ENCODE data around the gene ATG9A. TPM values are rescaled to one million over a fixed set of nuclear protein-coding genes. Genes with fewer than 3 reads are reported as not detected.

Gene ATG9A
- total RNA-seq, 2 donors from 2014 or later: 45.4 to 45.7 TPM

DNA sequence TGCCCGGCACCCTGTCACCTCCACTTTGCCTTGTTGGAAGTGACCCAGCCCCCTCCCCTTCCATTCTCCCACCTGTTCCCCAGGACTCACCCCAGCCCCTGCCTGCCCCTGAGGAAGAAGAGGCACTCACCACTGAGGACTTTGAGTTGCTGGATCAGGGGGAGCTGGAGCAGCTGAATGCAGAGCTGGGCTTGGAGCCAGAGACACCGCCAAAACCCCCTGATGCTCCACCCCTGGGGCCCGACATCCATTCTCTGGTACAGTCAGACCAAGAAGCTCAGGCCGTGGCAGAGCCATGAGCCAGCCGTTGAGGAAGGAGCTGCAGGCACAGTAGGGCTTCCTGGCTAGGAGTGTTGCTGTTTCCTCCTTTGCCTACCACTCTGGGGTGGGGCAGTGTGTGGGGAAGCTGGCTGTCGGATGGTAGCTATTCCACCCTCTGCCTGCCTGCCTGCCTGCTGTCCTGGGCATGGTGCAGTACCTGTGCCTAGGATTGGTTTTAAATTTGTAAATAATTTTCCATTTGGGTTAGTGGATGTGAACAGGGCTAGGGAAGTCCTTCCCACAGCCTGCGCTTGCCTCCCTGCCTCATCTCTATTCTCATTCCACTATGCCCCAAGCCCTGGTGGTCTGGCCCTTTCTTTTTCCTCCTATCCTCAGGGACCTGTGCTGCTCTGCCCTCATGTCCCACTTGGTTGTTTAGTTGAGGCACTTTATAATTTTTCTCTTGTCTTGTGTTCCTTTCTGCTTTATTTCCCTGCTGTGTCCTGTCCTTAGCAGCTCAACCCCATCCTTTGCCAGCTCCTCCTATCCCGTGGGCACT lies 46.9 kb downstream of the ATG9A start:
- Mint-ChIP-seq H3K4me3 (no peak overlapping the region), H3K36me3 (ENCODE audit: low read depth) (peaks cover 32% of the 10 kb centered on the region), H3K27me3 (ENCODE audit: insufficient read depth) (no peaks in the 10 kb centered on the region), H3K9me3 (no peaks in the 10 kb centered on the region), H3K4me1 (peaks cover 9% of the 10 kb centered on the region), H3K27ac (no peak overlapping the region)
- no peaks in the 10 kb centered on the region for H3K9me3 ChIP-seq (ENCODE audit: control insufficient read depth, low read length)
- no peaks in the 10 kb centered on the region for H3K4me1 ChIP-seq (ENCODE audit: control insufficient read depth, insufficient read depth, low read length)
- no peak overlapping the region for H3K4me3 ChIP-seq (ENCODE audit: low read length)
- WGBS, 2 experiments (ENCODE audit: insufficient coverage in 1 of 2, insufficient read length in 1 of 2): 92 to 96% methylated on average over 3 to 8 of the region's 8 CpGs
- H3K27me3 ChIP-seq (ENCODE audit: control insufficient read depth, insufficient read depth, low read length, poor library complexity, severe bottlenecking): no peaks in the 10 kb centered on the region
- H3K36me3 ChIP-seq (ENCODE audit: control insufficient read depth, insufficient read depth, low read length): peaks cover 48% of the 10 kb centered on the region
- H3K27ac ChIP-seq (ENCODE audit: low read depth, low read length): no peak overlapping the region
- TF ChIP-seq, protein P1, sequence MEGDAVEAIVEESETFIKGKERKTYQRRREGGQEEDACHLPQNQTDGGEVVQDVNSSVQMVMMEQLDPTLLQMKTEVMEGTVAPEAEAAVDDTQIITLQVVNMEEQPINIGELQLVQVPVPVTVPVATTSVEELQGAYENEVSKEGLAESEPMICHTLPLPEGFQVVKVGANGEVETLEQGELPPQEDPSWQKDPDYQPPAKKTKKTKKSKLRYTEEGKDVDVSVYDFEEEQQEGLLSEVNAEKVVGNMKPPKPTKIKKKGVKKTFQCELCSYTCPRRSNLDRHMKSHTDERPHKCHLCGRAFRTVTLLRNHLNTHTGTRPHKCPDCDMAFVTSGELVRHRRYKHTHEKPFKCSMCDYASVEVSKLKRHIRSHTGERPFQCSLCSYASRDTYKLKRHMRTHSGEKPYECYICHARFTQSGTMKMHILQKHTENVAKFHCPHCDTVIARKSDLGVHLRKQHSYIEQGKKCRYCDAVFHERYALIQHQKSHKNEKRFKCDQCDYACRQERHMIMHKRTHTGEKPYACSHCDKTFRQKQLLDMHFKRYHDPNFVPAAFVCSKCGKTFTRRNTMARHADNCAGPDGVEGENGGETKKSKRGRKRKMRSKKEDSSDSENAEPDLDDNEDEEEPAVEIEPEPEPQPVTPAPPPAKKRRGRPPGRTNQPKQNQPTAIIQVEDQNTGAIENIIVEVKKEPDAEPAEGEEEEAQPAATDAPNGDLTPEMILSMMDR (conservative IDR thresholded peaks at IDR 0.05): no peak
- no peak for DNase-seq
- no peak overlapping the region for H3K9ac ChIP-seq (ENCODE audit: extremely low read depth, low read length, poor library complexity, severe bottlenecking)

DNA sequence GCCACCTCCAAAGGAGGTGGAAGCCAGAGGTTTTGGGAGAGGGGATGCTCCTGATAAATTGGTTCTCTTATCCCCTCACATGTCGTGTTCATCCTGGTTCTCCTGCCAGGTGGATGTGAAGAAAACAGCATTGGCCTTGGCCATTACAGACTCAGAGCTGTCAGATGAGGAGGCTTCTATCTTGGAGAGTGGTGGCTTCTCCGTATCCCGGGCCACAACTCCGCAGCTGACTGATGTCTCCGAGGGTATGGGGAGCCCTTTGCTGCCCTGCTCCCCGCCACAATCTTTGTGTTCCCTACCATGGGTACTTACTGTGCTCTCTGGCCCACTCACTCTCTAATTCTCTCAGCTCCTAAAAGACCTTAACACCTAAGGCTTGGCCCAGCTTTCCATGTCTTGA lies 47.9 kb downstream of the ATG9A start:
- no peak overlapping the region for H3K9ac ChIP-seq (ENCODE audit: extremely low read depth, low read length, poor library complexity, severe bottlenecking)
- H3K27ac ChIP-seq (ENCODE audit: low read depth, low read length): no peak overlapping the region
- Mint-ChIP-seq H3K4me3 (no peak overlapping the region), H3K36me3 (ENCODE audit: low read depth) (peaks cover 32% of the 10 kb centered on the region), H3K27ac (no peak overlapping the region), H3K9me3 (no peaks in the 10 kb centered on the region), H3K4me1 (peaks cover 12% of the 10 kb centered on the region), H3K27me3 (ENCODE audit: insufficient read depth) (no peaks in the 10 kb centered on the region)
- no peaks in the 10 kb centered on the region for H3K9me3 ChIP-seq (ENCODE audit: control insufficient read depth, low read length)
- no peak for DNase-seq
- H3K27me3 ChIP-seq (ENCODE audit: control insufficient read depth, insufficient read depth, low read length, poor library complexity, severe bottlenecking): no peaks in the 10 kb centered on the region
- H3K4me1 ChIP-seq (ENCODE audit: control insufficient read depth, insufficient read depth, low read length): no peaks in the 10 kb centered on the region
- TF ChIP-seq, protein P1 (conservative IDR thresholded peaks at IDR 0.05): no peak
- H3K36me3 ChIP-seq (ENCODE audit: control insufficient read depth, insufficient read depth, low read length): peaks cover 48% of the 10 kb centered on the region
- 88 to 96% methylated on average over 6 of the region's 6 CpGs for WGBS, 2 experiments (ENCODE audit: insufficient coverage in 1 of 2, insufficient read length in 1 of 2)
- H3K4me3 ChIP-seq (ENCODE audit: low read length): no peak overlapping the region

DNA sequence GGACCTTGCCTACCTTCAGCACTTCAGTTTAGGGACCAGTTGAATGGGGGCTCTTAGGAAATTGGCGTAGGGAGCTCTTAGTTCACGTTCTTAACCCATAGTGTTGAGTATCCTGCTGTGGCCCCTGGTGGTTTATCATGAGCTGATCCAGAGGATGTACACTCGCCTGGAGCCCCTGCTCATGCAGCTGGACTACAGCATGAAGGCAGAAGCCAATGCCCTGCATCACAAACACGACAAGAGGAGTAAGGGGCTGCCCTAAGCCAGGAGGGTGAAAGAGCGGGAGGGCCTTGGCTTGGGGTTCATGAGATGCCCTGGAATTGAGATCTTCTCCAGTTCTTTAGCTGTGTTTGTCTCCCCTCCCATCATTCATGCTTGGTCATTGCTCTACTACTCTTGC lies 48.5 kb downstream of the ATG9A start:
- 94 to 96% methylated on average over 4 to 5 of the region's 5 CpGs for WGBS, 2 experiments (ENCODE audit: insufficient coverage in 1 of 2, insufficient read length in 1 of 2)
- Histone ChIP-seq H3K9me3 (ENCODE audit: control insufficient read depth, low read length) (no peaks in the 10 kb centered on the region), H3K36me3 (ENCODE audit: control insufficient read depth, insufficient read depth, low read length) (peaks cover 48% of the 10 kb centered on the region), H3K27me3 (ENCODE audit: control insufficient read depth, insufficient read depth, low read length, poor library complexity, severe bottlenecking) (no peaks in the 10 kb centered on the region), H3K4me1 (ENCODE audit: control insufficient read depth, insufficient read depth, low read length) (no peaks in the 10 kb centered on the region), H3K4me3 (ENCODE audit: low read length) (no peak overlapping the region), H3K9ac (ENCODE audit: extremely low read depth, low read length, poor library complexity, severe bottlenecking) (no peak overlapping the region), H3K27ac (ENCODE audit: low read depth, low read length) (no peak overlapping the region)
- DNase-seq: no peak
- TF ChIP-seq, protein P1 (conservative IDR thresholded peaks at IDR 0.05): no peak
- H3K4me3 Mint-ChIP-seq: no peak overlapping the region
- peaks cover 32% of the 10 kb centered on the region for H3K36me3 Mint-ChIP-seq (ENCODE audit: low read depth)
- H3K9me3 Mint-ChIP-seq: no peaks in the 10 kb centered on the region
- peaks cover 13% of the 10 kb centered on the region for H3K4me1 Mint-ChIP-seq
- no peaks in the 10 kb centered on the region for H3K27me3 Mint-ChIP-seq (ENCODE audit: insufficient read depth)
- H3K27ac Mint-ChIP-seq: no peak overlapping the region
